Liver (tissue), 3 donors: ENCODE data around the gene CAPN1.
"Not testable (repeated sequence)": the region's sequence is repeated elsewhere in the genome, so short reads cannot be mapped to it uniquely, and the experiment has no call there.

Experiments used
- ATF3 ChIP-seq: IDR thresholded peaks from 2 replicates; pipeline ENCODE4 v1.6.1; 2016; ENCODE audit warnings: antibody characterized with exemption
- CTCF ChIP-seq: fragments of 150-350 bp; IDR thresholded peaks from 2 replicates; pipeline ENCODE4 v1.5.1; 2017; ENCODE audit warnings: improper control_type of control experiment, low read depth, low read length; ENCODE audit not compliant: missing input control
- EGR1 ChIP-seq, 2 donors: IDR thresholded peaks; 2 replicates each; pipeline ENCODE4 v1.6.1; 2016 to 2018; ENCODE audit warnings: antibody characterized with exemption in 2 of 2, low read depth in 2 of 2
- FOXA1 ChIP-seq: IDR thresholded peaks from 2 replicates; pipeline ENCODE4 v1.6.1; 2016; ENCODE audit warnings: antibody characterized with exemption
- HNF4A ChIP-seq, 2 donors: conservative IDR thresholded peaks; 2 replicates each; pipeline ENCODE4 v1.6.1; 2016; ENCODE audit warnings: antibody characterized with exemption in 2 of 2, mild to moderate bottlenecking in 2 of 2
- HNF4G ChIP-seq: IDR thresholded peaks from 2 replicates; pipeline ENCODE4 v1.6.1; 2016; ENCODE audit warnings: antibody characterized with exemption
- JUND ChIP-seq, 2 donors: IDR thresholded peaks; 2 replicates each; pipeline ENCODE4 v1.6.1; 2016; ENCODE audit warnings: antibody characterized with exemption in 2 of 2
- MAX ChIP-seq: IDR thresholded peaks from 2 replicates; pipeline ENCODE4 v1.6.1; 2016; ENCODE audit warnings: antibody characterized with exemption
- RAD21 ChIP-seq, 2 donors: IDR thresholded peaks; 2 replicates each; pipeline ENCODE4 v1.6.1; 2016; ENCODE audit warnings: antibody characterized with exemption in 2 of 2, mild to moderate bottlenecking in 2 of 2
- REST ChIP-seq: IDR thresholded peaks from 2 replicates; pipeline ENCODE4 v1.6.1; 2016; ENCODE audit warnings: antibody characterized with exemption, mild to moderate bottlenecking
- SP1 ChIP-seq: IDR thresholded peaks from 2 replicates; pipeline ENCODE4 v1.6.1; 2018; ENCODE audit warnings: antibody characterized with exemption, mild to moderate bottlenecking
- TAF1 ChIP-seq: conservative IDR thresholded peaks from 2 replicates; pipeline ENCODE4 v1.6.1; 2016; ENCODE audit warnings: antibody characterized with exemption, mild to moderate bottlenecking
- YY1 ChIP-seq: IDR thresholded peaks from 2 replicates; pipeline ENCODE4 v1.6.1; 2016; ENCODE audit warnings: antibody characterized with exemption, mild to moderate bottlenecking
- donor health status: healthy.
- donor health status: healthy.

- not testable (repeated sequence) for TF ChIP-seq CTCF; SP1; EGR1 (IDR thresholded peaks at IDR 0.05; ENCODE audit: low read depth in 2 of 2); YY1; HNF4G; MAX; FOXA1; TAF1; ATF3; RAD21 (IDR thresholded peaks at IDR 0.05); HNF4A (conservative IDR thresholded peaks at IDR 0.05); REST; JUND (IDR thresholded peaks at IDR 0.05)
Measured at GRCh38 chr11:65238302-65238701, 56.6 kb downstream of the CAPN1 start.
